CD4-positive, alpha-beta T cell treated with Interleukin-4 for 1 hour (primary cell): Measurements from ENCODE around the gene CDH4.

Experiments used
- DNase-seq, 2 donors: peaks; one replicate each; pipeline ENCODE4 v3.0.0-alpha.2; 2020 to 2022

CDH4 gene

DNA sequence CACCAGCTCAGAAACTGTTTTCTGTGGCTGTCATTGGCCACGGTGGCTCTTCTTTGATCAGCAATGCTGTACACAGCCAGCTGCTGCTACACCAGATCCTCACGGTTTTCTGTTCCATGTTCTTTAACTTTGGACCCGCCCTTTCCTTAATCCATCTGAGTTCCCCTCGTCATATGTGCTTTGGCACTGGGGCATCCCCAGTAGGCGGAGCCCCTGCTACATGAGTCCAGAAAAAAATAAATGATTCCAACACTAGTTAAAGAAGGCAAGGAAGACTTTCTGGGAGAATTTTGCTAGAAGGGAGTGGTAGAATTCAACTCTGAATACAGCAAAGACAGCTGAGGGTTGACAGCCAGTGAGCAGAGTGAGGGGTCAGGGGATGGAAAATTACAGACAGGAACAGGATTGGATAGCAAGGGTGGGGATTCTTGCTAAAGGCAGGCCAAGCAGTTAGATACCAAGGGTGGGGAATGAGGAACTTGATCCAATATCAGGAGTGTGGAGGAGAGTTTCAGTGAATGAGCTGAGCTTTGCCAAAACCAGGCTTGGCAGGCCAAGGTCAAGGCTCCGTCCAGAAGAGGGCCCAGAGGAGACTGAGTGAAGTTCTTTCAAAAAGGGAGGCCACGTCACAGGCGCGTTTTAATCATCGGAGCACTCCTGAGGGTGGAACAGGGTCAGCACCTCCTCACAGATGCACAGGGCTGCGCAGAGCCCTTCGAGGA, 391.8 kb downstream of the CDH4 start:
- no peak for DNase-seq

DNA sequence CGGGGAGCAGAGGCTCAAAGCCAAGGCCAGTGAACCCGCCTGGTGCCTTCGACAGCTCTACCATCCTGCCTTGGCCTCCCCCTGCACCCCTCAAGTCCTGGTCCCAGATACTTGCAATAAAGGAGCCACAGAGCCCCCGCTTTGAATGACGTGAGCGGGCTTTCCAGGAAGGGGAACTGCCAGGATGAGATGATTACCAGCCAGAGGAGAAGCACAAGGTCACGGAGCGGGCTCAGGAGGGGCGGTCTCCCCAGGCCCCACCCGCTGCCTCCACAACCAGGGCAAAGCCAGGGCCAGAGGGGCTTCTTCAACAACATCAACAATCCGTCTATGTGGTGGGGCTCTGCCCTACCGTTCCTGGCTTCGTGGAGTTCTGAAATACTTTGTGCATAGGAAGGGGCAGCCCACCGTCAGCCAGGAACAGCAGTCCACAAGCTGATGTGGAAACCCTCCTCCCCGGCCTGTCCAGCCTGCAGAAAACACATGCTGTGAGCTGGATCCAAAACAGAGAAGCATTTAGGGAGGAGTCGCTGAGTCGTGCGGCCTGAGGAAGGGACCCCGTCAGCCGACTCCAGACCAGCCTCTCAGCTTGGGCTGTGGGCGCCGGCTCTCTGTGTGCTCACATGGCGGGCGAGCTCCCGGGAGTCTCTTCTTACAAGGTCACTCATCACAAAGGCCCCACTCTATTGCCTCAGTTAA, 392.5 kb downstream of the CDH4 start:
- DNase-seq, result no peak

- DNase-seq, result no peak
These were observed 393.7 kb downstream of the CDH4 start for GRCh38 chr20:61645732-61646131.

DNA sequence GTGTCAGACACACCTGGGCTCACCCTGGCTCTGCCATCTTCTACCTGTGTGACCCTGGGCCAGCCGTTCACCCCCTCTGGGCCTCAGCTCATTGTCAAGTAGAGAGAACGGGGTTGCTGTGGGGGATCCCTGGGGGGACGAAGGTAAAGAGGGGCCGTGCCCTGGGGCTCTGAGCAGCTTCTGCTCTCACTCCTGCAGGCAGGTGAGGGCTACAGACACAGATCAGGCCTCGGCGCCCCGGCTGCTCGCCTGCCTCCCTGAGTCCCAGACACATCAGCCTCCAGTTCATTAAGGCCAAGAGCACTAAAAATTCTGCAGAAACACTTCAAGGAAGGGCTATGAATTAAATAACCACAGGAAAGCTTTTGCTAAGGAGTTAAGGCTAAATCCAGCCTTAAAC, 394.4 kb downstream of the CDH4 start:
- no peak for DNase-seq

DNA sequence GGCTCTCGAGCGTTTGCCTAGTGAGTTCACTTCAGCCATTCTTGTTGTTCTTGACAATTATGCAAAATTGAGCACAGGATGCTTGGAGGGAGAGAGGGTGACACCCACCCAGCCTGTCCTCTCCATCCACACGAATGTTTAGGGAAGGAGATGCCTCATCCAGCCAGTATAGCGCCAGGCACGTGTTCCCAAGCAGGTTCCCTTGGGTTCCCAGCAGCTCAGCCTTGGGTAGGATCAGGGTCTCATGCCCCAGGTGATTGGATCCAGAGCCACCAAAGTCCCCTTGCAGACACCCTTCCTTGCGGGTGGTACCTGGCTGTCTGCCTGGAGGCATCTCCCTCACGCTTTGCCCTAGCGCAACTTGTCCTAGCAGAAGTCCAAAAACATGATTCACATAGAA, 394.9 kb downstream of the CDH4 start:
- DNase-seq, result no peak

- no peak for DNase-seq
These were observed 395.6 kb downstream of the CDH4 start for GRCh38 chr20:61647702-61648101.

GRCh38 chr20:61649105-61649859, 397.2 kb downstream of the CDH4 start:
- DNase-seq, result no peak

DNA sequence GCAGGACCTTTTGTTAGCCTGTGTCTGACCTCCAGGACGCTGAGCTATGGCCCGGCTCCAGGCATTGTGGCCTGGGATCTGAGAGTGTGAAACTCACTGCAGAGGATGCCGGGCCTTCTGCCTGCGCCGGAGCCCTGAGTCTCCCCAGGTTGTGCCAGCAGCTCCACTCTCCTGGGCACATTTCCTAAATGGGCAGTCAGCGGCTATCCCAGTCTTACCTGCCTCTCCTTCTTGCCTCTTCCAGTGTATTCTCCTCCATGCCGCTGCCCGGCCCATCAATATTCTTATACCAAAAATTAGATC, 397.8 kb downstream of the CDH4 start:
- DNase-seq, result no peak

GRCh38 chr20:61650912-61651733, 399.1 kb downstream of the CDH4 start:
- no peak for DNase-seq

DNA sequence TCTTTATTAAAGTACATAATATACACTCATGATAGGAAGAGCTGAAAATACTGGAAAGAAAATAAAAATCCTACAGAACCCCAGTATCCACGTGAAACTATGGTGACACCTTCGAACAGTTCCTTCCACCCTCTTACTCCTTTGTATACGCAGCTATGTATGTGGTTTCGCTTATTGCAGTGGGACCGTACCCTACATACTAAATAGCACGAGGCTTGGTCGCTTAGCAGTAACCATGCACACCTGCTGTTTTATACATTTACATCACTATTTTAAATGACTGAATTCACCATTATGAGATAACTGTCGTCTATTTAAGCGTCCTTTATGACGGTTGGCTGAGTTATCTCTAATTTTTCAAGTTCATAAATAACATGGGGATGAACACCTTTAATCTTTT, 400.1 kb downstream of the CDH4 start:
- no peak for DNase-seq

- no peak for DNase-seq
These were observed 402.7 kb downstream of the CDH4 start for GRCh38 chr20:61654726-61655125.

DNA sequence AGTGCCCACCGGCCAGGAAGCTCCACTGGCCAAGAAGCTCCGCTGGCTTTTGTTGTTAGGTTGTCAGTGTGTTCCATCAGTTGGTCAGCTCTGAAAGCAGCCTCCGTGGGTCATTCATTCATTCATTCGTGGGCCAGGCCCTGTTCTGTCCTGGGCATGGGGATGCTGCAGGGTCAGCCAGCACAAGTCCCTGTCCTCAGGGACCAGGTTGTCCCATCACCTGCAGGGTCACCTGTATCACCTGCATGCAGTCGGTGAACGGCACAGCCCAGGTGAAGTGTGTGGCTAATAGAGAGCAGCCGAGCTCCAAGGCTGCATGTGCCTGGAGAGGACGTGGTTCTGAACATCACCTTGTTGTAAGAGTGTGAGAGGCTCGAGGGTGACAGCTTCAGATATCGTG, 403.5 kb downstream of the CDH4 start:
- no peak for DNase-seq

GRCh38 chr20:61656198-61656597, 404.1 kb downstream of the CDH4 start:
- no peak for DNase-seq

DNA sequence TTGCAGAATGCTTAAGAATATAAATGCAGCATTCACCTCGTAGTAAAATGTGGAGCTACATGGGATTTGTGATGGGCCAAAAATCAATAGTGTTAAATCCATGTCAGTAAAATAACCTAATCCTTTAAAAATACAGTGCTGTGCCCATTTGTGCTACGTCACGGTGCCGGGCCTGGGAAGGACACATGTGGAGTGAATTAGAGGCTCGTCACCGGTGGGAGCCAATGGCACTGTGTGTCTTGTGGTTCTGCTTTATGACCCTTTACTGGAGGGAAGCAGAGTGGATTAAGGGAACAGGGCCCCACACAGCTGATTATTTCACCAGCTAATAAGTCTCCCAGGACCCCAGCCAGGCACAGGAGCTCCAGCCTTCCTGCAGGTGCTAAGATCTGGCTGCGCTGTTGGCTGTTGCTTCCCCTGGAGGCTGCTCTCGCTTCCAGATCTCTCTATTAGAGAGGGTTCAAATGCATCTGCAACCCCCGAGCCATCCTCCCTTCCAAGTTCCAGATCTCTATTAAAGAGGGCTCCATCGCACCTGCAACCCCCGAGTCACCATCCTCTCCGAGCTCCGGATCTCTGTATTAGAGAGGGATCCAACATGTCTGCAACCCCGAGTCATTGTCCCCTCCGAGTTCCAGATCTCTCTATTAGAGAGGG, 405.8 kb downstream of the CDH4 start:
- no peak for DNase-seq

- no peak for DNase-seq
These were observed 406.5 kb downstream of the CDH4 start for GRCh38 chr20:61658563-61658962.

- DNase-seq, result no peak
These were observed 407.4 kb downstream of the CDH4 start for GRCh38 chr20:61659246-61659993.

- no peak for DNase-seq
These were observed 407.9 kb downstream of the CDH4 start for GRCh38 chr20:61659994-61660346.

DNA sequence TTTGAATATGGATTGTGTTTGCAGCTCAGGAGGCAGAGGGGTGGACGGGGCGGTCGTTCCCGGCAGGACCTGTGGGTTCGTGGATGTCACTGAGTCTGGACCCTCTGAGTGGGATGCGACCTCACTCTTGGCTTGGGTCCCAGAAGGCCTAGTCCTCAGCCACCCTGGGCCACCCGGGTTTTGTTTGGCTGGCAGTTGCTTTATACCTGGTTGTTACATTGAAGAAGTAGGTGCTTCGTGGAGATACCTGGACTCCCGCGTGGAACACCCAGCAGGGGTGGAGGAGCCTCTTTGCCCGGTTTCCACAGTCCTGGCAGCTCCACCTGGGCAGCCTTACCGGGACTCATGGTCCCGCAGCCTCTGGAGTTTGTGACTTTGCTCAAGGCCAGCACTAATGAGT, 408.5 kb downstream of the CDH4 start:
- no peak for DNase-seq

DNA sequence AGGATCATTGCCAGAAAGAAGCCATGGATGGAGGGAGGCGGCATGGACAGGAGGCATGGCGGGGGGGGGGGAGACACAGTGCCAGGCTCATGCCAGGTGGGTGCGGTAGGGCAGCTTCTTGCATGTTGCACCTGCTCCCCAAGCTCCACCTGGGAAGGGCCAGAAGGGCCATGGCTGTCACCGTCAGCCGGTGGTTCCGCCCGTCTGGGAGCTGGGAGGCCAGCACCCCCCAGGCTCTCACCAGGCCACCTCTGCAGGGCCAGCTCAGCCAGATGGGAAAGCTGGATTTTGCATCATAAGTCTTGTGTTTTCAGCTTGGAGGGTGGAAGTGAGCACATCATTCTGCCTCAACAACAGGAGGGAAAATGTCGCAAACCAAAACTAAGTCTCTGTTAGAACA, 409.0 kb downstream of the CDH4 start:
- DNase-seq, result no peak

DNA sequence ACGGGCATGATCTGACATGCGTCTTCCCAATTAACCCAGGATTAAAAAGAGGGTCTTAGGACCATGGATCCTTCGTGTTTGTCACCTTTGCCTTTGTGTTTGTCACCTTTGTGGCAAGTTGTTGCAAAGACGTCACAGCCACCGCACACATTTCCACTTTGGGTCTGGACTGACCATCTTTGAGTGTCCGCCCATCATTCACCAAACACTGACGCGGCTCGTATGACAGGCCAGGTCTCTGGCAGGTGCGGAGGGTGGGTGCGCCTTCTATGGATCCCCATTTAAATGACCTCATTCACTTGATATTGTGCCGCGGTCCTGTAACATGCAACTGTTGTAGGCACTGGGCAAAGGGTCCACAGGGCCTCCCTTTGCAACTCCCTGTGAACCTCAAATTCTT, 409.5 kb downstream of the CDH4 start:
- no peak for DNase-seq

- DNase-seq, result no peak
These were observed 410.3 kb downstream of the CDH4 start for GRCh38 chr20:61662226-61662967.
